Endothelial cell of umbilical vein (primary cell): Measurements from ENCODE around the gene SPIRE2.

Source experiments
- CTCF ChIP-seq, 2 donors: IDR thresholded peaks; 1 replicate in 1 of 2; 2 replicates in 1 of 2; pipeline ENCODE4 v1.5.1; 2011; ENCODE audit warnings: low read length in 2 of 2, mild to moderate bottlenecking in 2 of 2, moderate library complexity in 2 of 2, control low read depth in 1 of 2, inconsistent platforms in 1 of 2, low read depth in 1 of 2; ENCODE audit not compliant: insufficient read depth in 1 of 2; ENCODE audit errors: extremely low read depth in 1 of 2
- POLR2A ChIP-seq: IDR thresholded peaks from 2 replicates; pipeline ENCODE4 v1.6.1; 2012; ENCODE audit warnings: low read depth, mild to moderate bottlenecking, control low read depth, low read length

GRCh38 chr16:89782489-89782888 is 45.8 kb upstream of the SPIRE2 start:
- TF ChIP-seq CTCF (IDR thresholded peaks at IDR 0.05; ENCODE audit: extremely low read depth in 1 of 2, insufficient read depth in 1 of 2, low read depth in 1 of 2, low read length in 2 of 2) (no peak), POLR2A (no peak)
